ENCODE data around the gene PHF1.

DNA sequence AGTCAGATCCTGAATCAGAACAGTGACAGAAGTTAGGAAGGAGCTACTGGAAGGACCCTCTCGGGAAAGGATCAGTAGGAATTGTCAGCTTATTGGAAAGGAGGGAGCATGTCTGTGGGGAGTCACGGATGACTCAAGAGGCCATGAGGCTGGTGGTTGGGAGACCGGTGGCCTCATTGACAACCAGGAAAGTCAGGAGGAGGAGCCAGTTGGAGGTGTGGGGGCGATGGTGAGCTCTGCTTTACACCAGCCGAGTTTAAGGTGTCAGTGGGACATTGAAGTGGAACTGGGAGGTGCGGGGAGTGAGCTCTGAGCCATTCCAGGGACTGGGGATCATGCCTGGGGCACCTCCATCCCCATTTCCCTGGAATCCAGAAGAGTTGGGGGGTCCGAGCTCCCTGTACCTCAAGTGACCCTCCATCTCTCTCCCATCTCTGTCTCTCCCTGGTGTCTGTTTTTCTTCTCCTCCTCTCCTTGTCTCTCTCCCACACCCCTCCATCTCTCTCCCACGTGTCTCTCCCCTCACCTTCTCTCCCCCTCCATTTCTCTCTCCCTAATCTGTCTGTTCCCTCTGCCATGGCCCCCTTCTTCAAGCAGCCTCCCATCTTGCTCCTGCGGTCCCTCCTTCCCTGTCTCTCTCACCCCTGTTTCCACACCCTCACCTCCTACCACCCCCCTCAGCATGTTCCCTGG is 29.3 kb downstream of the PHF1 start:
- TF ChIP-seq, protein P1, sequence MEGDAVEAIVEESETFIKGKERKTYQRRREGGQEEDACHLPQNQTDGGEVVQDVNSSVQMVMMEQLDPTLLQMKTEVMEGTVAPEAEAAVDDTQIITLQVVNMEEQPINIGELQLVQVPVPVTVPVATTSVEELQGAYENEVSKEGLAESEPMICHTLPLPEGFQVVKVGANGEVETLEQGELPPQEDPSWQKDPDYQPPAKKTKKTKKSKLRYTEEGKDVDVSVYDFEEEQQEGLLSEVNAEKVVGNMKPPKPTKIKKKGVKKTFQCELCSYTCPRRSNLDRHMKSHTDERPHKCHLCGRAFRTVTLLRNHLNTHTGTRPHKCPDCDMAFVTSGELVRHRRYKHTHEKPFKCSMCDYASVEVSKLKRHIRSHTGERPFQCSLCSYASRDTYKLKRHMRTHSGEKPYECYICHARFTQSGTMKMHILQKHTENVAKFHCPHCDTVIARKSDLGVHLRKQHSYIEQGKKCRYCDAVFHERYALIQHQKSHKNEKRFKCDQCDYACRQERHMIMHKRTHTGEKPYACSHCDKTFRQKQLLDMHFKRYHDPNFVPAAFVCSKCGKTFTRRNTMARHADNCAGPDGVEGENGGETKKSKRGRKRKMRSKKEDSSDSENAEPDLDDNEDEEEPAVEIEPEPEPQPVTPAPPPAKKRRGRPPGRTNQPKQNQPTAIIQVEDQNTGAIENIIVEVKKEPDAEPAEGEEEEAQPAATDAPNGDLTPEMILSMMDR (conservative IDR thresholded peaks at IDR 0.05 in 1 of 2, IDR thresholded peaks at IDR 0.05 in 1 of 2; ENCODE audit: extremely low read depth in 1 of 2, insufficient read depth in 1 of 2, low read depth in 1 of 2, low read length in 2 of 2): no peak
- no peak for TF ChIP-seq EZH2 (IDR thresholded peaks at IDR 0.05; ENCODE audit: borderline replicate concordance, low read length)

All from mammary epithelial cell (primary cell).